WERI-Rb-1 (cell line): ENCODE results near the gene VWA5B1.

ENCODE experiments used
- DNase-seq: peaks from one replicate; pipeline ENCODE4 v3.0.0-alpha.2; 2020
- H3K27ac ChIP-seq: fragments of 250-450 bp; sonication (Bioruptor Pico); 2 replicates; pipeline ENCODE4 v1.5.1; 2020; ENCODE audit warnings: mild to moderate bottlenecking, moderate library complexity
- H3K27me3 ChIP-seq: fragments of 250-450 bp; sonication (Bioruptor Pico); 2 replicates; pipeline ENCODE4 v1.5.1; 2021; ENCODE audit warnings: mild to moderate bottlenecking, low read depth, moderate library complexity; ENCODE audit not compliant: insufficient read depth, severe bottlenecking
- H3K36me3 ChIP-seq: fragments of 250-450 bp; sonication (Bioruptor Pico); 2 replicates; pipeline ENCODE4 v1.5.1; 2020; ENCODE audit warnings: mild to moderate bottlenecking, moderate library complexity
- H3K4me3 ChIP-seq: 2 replicates; pipeline ENCODE4 v1.5.1; 2011; ENCODE audit warnings: low read depth, mild to moderate bottlenecking, control low read depth, low read length
- H3K9me3 ChIP-seq: fragments of 250-450 bp; sonication (Bioruptor Pico); 2 replicates; pipeline ENCODE4 v1.5.1; 2021; ENCODE audit warnings: mild to moderate bottlenecking, moderate library complexity; ENCODE audit not compliant: severe bottlenecking
- TF ChIP-seq, protein P1 (sequence below): IDR thresholded peaks from 2 replicates; pipeline ENCODE4 v1.5.1; 2011; ENCODE audit warnings: low read depth, mild to moderate bottlenecking, control low read depth, inconsistent platforms, low read length

VWA5B1 gene

DNA sequence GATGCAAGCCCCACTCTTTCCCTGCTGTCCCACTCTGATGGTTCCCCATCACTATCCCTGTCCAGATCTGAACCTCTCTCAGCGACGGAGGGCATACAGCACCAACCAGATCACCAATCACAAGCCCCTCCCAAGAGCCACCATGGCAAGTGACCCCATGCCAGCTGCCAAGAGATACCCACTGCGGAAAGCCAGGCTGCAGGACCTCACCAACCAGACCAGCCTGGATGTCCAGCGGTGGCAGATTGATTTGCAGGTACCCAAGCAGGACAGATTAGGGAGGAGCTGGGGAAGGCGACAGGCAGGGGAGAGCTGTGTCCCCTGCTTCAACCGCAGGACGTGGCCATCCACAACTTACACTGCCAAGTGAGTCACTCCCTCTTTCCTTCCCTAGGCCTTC, 46.9 kb downstream of the VWA5B1 start:
- Histone ChIP-seq H3K4me3 (no peak overlapping the region), H3K27me3 (no peaks in the 10 kb centered on the region), H3K9me3 (no peaks in the 10 kb centered on the region), H3K27ac (no peak overlapping the region), H3K36me3 (no peaks in the 10 kb centered on the region)
- TF ChIP-seq, protein P1, sequence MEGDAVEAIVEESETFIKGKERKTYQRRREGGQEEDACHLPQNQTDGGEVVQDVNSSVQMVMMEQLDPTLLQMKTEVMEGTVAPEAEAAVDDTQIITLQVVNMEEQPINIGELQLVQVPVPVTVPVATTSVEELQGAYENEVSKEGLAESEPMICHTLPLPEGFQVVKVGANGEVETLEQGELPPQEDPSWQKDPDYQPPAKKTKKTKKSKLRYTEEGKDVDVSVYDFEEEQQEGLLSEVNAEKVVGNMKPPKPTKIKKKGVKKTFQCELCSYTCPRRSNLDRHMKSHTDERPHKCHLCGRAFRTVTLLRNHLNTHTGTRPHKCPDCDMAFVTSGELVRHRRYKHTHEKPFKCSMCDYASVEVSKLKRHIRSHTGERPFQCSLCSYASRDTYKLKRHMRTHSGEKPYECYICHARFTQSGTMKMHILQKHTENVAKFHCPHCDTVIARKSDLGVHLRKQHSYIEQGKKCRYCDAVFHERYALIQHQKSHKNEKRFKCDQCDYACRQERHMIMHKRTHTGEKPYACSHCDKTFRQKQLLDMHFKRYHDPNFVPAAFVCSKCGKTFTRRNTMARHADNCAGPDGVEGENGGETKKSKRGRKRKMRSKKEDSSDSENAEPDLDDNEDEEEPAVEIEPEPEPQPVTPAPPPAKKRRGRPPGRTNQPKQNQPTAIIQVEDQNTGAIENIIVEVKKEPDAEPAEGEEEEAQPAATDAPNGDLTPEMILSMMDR = no peak
- DNase-seq = no peak

DNA sequence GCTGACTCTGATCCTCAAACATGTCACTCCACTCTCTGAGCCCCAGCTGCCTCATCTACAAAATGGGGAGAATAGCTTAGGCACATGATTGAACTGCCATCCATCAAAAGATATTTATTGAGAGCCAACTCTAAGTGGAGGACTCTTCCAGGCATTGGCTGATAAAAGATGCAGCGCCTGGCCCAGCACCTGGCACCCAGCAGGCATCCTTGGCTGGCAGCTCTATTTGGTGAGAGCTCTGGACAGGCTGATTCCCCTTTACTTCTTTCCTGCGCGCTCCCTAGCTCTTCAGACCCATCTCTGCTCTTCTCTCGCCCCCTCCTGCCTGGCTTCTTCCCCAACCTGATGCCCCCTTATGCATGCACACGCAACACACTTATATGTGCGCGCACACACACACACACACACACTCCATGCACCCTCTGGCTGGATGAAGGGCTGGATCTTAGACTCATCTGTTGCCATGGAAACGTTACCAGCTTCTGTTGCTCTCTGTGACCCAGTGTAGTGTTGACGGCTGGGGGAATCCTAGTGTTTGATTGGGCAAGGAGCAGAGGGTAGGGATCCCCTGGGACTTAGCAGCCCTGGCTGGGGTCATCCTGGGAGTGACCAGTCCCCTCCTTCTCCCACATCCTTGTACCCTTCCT, 49.3 kb downstream of the VWA5B1 start:
- H3K27ac ChIP-seq = no peak overlapping the region
- H3K9me3 ChIP-seq = no peaks in the 10 kb centered on the region
- DNase-seq = no peak
- no peak overlapping the region for H3K4me3 ChIP-seq
- TF ChIP-seq, protein P1 = no peak
- no peaks in the 10 kb centered on the region for H3K27me3 ChIP-seq
- no peaks in the 10 kb centered on the region for H3K36me3 ChIP-seq

DNA sequence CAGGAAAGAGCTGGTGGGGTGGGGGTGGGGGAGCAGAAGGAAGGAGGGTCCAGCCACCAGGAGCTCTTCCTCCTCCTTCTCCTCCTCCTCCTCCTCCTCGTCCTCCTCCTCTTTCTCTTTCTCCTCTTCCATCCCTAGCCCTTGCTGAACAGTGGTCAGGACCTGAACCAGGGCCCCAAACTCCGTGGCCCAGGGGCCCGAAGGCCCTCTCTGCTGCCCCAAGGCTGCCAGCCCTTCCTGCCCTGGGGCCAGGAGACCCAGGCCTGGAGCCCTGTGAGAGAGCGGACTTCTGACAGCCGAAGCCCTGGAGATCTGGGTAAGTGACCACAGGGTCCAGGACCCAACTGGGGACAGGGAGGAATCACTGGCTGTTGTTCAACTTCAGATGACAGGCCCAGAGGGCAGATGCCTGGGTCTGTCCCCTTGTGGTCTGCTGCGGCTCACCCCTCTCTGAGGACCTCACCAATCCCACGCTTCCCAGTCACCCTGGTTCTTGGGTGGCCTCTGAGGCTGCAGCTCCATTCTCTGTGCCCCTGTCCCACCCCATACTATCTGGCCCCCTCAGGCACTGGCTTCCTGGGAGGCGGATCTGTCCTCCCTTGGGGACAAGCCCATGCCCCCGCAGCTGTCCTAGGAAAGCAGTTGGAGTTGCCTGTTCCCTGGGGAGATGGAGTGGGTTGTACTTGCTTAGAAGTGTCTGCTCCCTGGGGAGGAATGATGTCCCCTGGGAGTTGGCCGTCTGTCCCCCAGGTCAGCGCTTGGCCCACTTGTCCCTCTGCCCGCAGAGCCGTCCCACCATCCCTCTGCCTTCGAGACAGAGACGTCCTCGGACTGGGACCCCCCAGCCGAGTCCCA, 51.8 kb downstream of the VWA5B1 start:
- Histone ChIP-seq H3K9me3 (no peaks in the 10 kb centered on the region), H3K36me3 (no peaks in the 10 kb centered on the region), H3K4me3 (peak overlapping the region; percentile 43), H3K27me3 (no peaks in the 10 kb centered on the region), H3K27ac (no peak overlapping the region)
- DNase-seq = no peak
- TF ChIP-seq, protein P1 = no peak

DNA sequence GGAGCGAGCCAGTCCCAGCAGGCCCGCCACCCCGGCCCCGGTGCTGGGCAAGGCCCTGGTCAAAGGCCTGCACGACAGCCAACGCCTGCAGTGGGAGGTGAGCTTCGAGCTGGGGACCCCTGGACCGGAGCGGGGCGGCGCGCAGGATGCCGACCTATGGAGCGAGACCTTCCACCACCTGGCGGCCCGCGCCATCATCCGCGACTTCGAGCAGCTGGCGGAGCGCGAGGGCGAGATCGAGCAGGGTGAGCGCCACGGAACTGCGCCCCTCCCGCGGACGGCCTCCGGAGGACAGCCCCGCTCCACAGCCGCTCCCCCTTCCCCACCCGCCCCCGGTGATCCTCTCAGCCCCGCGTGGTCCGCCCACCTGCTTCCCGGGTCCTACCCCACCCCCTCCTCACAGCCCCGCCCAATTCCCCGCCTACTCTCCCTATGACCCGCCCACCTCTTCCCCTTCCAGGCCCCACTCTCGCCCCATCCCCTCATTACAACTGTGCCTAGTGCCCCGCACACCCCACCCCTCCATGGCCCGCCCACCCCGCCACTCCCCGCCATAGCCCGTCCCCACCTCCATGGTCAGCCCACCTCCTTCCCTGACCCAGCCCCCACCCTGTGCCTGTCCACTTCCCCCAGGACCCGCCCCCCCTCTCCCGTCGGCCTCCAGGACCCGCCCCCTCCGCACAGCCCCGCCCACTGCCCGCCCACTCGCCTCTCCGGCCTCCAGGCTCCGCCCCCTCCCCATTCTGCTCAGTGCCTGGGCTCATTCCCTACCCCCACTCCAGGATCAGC, 52.7 kb downstream of the VWA5B1 start:
- peak; percentile 60 for DNase-seq
- Histone ChIP-seq H3K9me3 (no peaks in the 10 kb centered on the region), H3K36me3 (no peaks in the 10 kb centered on the region), H3K27ac (no peak overlapping the region), H3K4me3 (peak overlapping the region; percentile 43), H3K27me3 (no peaks in the 10 kb centered on the region)
- TF ChIP-seq, protein P1 = no peak

DNA sequence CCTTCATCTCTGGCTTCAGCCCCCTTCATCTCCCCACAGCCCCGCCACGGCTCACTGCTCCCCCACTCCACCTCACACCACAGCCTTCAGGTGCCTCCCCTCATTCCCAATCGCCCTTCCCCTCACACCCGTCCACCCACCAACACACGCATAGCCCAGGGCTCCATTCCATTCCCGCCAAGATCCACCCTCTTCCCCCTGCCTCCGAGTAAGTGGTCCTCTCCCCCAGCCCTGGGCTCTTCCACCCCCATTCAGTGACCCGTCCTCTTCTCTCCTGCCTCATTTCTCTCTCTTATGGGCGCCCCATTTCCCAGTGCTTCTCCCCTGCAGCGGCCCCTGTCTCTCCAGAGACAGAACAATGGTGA, 53.2 kb downstream of the VWA5B1 start:
- H3K4me3 ChIP-seq = no peak overlapping the region
- TF ChIP-seq, protein P1 = no peak
- H3K27ac ChIP-seq = no peak overlapping the region
- H3K27me3 ChIP-seq = no peaks in the 10 kb centered on the region
- H3K36me3 ChIP-seq = no peaks in the 10 kb centered on the region
- no peaks in the 10 kb centered on the region for H3K9me3 ChIP-seq
- DNase-seq = no peak
